Panc1 (cell line): ENCODE results near the gene WAC.

Experiments used
- CTCF ChIP-seq: fragments of 450-650 bp; IDR thresholded peaks from 2 replicates; pipeline ENCODE4 v1.5.1; 2017; ENCODE audit warnings: mild to moderate bottlenecking
- POLR2AphosphoS5 ChIP-seq: IDR thresholded peaks from 2 replicates; pipeline ENCODE4 v1.6.1; 2012; ENCODE audit warnings: mild to moderate bottlenecking, low read depth, low read length, moderate library complexity
- REST ChIP-seq, 2 experiments: IDR thresholded peaks; 2 replicates each; pipeline ENCODE4 v1.6.1; 2011 to 2012; ENCODE audit warnings: low read depth in 2 of 2, control low read depth in 1 of 2, low read length in 1 of 2, mild to moderate bottlenecking in 1 of 2, moderate library complexity in 1 of 2; ENCODE audit not compliant: insufficient read depth in 1 of 2
- TCF7L2 ChIP-seq: IDR thresholded peaks from 2 replicates; pipeline ENCODE4 v1.6.1; 2011; ENCODE audit warnings: mild to moderate bottlenecking, low read depth, low read length, inconsistent platforms

- TF ChIP-seq POLR2AphosphoS5 (no peak), CTCF (no peak), REST (IDR thresholded peaks at IDR 0.05; ENCODE audit: insufficient read depth in 1 of 2, low read depth in 2 of 2, low read length in 1 of 2) (no peak), TCF7L2 (no peak)
Observed at GRCh38 chr10:28554952-28555351, 22.0 kb downstream of the WAC start.
